Choroid plexus epithelial cell (primary cell): Measurements from ENCODE around the gene DIAPH2.
A peak's percentile ranks its signal among the peaks of the same experiment; 100 is the strongest.

ENCODE experiments used
- DNase-seq: peaks from one replicate; pipeline ENCODE4 v3.0.0-alpha.2; 2010; ENCODE audit warnings: low read depth
- H3K4me3 ChIP-seq: 2 replicates; pipeline ENCODE4 v1.5.1; 2011; ENCODE audit warnings: low read depth, mild to moderate bottlenecking, control low read depth, low read length, moderate library complexity
- TF ChIP-seq, protein P1 (sequence below): conservative IDR thresholded peaks from 2 replicates; pipeline ENCODE4 v1.5.1; 2011; ENCODE audit warnings: low read depth, mild to moderate bottlenecking, control low read depth, inconsistent platforms, low read length, moderate library complexity

The DIAPH2 gene

DNA sequence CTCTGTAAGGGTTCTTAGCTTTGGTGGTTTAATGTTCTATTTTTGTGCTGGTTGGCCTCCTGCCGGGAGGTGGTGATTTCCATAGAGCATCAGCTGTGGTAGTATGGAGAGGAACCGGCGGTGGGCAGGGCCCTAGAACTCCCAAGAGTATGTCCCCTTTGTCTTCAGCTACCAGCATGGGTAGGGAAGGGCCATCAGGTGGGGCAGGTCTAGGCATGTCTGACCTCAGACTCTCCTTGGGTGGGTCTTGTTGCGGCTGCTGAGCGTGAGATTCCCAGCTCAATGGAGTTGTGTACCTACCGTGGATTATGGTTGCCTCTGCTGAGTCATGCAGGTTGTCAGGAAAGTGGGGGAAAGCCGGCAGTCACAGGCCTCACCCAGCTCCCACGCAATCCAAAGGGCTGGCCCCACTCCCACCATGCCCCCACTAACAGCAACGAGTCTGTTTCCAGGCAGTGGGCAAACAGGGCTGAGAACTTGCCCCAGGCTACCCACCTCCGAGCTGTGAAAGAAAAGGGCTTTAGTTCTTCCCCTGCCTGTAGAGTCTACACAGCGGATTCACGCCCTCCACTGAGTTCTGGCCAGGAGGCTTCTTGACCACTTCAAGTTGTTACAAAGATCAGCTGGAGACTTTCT, 434.9 kb downstream of the DIAPH2 start:
- TF ChIP-seq, protein P1, sequence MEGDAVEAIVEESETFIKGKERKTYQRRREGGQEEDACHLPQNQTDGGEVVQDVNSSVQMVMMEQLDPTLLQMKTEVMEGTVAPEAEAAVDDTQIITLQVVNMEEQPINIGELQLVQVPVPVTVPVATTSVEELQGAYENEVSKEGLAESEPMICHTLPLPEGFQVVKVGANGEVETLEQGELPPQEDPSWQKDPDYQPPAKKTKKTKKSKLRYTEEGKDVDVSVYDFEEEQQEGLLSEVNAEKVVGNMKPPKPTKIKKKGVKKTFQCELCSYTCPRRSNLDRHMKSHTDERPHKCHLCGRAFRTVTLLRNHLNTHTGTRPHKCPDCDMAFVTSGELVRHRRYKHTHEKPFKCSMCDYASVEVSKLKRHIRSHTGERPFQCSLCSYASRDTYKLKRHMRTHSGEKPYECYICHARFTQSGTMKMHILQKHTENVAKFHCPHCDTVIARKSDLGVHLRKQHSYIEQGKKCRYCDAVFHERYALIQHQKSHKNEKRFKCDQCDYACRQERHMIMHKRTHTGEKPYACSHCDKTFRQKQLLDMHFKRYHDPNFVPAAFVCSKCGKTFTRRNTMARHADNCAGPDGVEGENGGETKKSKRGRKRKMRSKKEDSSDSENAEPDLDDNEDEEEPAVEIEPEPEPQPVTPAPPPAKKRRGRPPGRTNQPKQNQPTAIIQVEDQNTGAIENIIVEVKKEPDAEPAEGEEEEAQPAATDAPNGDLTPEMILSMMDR: no peak
- no peak overlapping the region for H3K4me3 ChIP-seq
- no peak for DNase-seq

DNA sequence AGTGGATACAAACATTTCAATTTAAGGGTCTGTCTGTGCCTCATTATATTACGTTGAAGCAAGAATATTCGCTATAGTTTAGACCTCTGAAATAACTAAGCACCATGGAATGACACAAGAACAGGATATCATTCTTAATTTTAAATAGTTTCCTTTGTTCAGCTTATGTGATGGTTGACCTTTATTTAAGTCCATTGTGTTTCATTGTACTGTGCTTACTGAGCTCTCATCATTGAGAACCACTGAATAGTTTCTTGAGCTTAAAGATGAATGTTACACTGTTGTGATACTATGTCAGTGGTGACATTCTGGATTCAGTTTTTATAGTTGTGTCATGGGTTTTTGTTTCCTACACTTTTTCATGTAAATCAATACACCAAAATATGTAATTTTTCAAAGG, 438.4 kb downstream of the DIAPH2 start:
- TF ChIP-seq, protein P1: no peak
- H3K4me3 ChIP-seq: no peak overlapping the region
- DNase-seq: no peak

DNA sequence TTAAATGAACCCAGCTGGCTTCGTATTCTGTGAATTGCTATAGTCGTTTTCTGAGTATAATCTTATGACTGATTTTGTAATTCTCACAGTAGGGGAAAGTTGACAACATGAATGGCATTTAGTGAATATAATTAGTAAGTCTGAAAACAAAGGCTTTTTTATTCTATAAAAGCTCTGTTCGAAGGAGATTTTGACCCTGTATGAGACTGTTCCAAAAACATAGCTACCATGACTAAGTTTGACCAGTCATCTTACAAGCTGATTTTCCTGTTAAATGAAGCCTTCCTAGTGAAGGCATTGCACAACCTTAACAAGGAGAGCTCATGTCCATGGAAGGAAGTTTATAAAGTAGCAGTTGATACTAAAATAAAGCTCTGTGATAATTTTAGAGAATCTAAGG, 441.4 kb downstream of the DIAPH2 start:
- DNase-seq: peak; percentile 36
- TF ChIP-seq, protein P1: no peak
- H3K4me3 ChIP-seq: no peak overlapping the region

GRCh38 chrX:97132664-97133415, 448.2 kb downstream of the DIAPH2 start:
- no peak overlapping the region for H3K4me3 ChIP-seq
- no peak for DNase-seq
- TF ChIP-seq, protein P1: no peak

DNA sequence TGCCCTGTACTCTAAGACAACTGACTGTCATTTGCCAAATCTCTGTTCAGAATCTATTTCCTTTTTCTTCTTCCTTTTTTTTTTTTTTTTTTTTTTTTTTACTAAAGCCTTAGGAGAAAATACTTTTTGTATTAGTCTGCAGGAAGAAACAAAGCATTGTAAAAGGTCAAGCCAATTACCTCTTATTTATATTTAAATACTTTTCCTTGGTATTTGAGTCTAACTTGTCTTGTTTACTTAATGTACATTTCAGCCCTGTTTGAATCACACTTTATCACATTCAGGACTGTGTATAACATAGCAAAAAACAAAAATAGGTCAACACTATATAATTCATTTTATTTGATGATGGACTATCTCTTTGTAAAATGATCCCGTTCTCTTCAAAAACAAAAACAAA, 461.3 kb downstream of the DIAPH2 start:
- H3K4me3 ChIP-seq: no peak overlapping the region
- DNase-seq: no peak
- TF ChIP-seq, protein P1: no peak

DNA sequence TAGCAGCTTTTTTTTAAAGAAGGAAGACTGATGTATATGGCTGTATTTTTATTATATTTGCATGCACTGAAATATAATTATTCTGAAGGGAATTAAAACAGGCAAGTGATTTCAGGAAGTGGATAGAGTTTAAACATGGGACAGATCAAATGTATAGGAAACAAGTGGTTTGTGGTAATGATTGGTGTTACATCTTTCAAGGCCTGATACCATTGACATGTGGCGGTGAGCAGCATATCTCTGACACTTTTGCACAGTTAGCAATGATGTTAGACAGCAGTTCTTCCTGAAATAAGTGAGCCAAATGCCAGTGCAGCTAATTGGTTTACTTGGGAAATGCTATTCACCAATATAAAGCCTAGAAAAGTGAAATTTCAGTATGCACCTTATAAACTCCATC, 471.2 kb downstream of the DIAPH2 start:
- TF ChIP-seq, protein P1: no peak
- H3K4me3 ChIP-seq: no peak overlapping the region
- no peak for DNase-seq

- TF ChIP-seq, protein P1: no peak
These were observed 473.6 kb downstream of the DIAPH2 start for GRCh38 chrX:97158269-97158668.

More at GRCh38 chrX:97158269-97158668, 473.6 kb downstream of the DIAPH2 start:
- DNase-seq: no peak
- no peak overlapping the region for H3K4me3 ChIP-seq
